HG03045 (cell line): ENCODE measurements around the gene LMTK2.

Experiments used
- ATAC-seq: cut with Tn5 transposase; IDR thresholded peaks from one replicate; pipeline ENCODE4 v1.9.1; 2021; ENCODE audit warnings: mild to moderate bottlenecking, moderate library complexity; ENCODE audit not compliant: unreplicated experiment

Gene LMTK2

GRCh38 chr7:98174334-98175259 lies 67.9 kb downstream of the LMTK2 start:
- ATAC-seq = no peak

GRCh38 chr7:98175260-98175940 lies 68.7 kb downstream of the LMTK2 start:
- ATAC-seq = no peak

DNA sequence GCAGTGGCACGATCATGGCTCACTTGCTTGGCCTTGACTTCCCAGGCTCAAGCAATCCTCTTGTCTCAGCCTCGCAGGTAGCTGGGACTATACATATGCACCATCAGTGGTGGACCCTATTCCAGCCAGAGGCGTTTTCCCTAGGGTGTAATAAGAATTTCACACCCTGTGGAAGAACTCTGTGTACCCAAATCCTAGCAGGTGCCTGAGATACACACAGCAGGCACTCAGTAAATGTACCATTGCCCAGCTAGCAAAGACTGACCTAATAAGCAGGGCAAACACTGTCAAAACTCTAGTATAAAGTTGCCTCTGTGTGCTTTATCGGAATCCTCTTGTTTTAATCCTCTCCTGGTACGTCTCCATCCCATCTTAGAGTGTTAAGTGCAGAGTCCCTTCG lies 70.9 kb downstream of the LMTK2 start:
- ATAC-seq = no peak

DNA sequence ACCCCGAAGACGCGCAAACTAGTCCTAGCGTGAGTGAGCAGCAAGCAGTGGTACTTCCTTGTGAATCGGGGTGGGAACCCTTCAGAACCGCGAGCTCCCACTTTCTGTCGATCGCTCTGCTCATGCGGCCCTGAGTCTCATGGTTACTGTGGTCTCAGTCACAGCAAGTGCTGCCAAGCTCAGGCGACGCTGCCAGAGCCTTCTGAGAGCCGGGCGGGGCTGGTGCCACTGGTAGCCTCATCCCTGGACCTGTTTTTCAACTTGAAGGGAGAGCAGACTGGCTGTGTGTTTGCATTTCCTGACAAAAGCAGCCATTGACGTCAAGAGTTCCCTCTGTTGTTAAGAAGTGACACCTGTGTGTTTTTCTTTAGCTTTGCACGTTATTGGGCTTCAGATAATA lies 71.7 kb downstream of the LMTK2 start:
- no peak for ATAC-seq

GRCh38 chr7:98178762-98179490 lies 72.3 kb downstream of the LMTK2 start:
- no peak for ATAC-seq

- ATAC-seq = no peak
Measured at GRCh38 chr7:98180751-98181150, 74.1 kb downstream of the LMTK2 start.

DNA sequence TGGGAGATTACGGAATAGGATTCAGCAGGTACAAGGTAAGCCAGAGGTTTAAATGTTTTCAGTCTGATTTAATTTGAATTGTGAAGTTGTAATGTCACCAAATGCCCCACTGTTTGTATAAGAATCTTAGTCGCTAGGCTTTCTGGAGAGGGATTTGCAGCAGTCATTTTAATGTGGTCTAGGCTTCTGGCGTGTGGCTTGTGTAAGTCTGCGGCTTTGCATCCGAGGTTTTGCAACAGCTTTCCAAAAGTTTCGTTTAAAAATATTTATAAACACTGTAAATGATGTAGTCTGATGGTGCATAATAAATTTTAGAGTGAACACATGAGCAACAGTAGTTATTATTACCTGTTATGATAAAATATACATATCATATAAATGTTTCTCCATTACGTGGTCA lies 78.4 kb downstream of the LMTK2 start:
- no peak for ATAC-seq

- no peak for ATAC-seq
Measured at GRCh38 chr7:98186452-98187137, 79.9 kb downstream of the LMTK2 start.

GRCh38 chr7:98187138-98187502 lies 80.5 kb downstream of the LMTK2 start:
- no peak for ATAC-seq

GRCh38 chr7:98189559-98189958 lies 82.9 kb downstream of the LMTK2 start:
- ATAC-seq = no peak

DNA sequence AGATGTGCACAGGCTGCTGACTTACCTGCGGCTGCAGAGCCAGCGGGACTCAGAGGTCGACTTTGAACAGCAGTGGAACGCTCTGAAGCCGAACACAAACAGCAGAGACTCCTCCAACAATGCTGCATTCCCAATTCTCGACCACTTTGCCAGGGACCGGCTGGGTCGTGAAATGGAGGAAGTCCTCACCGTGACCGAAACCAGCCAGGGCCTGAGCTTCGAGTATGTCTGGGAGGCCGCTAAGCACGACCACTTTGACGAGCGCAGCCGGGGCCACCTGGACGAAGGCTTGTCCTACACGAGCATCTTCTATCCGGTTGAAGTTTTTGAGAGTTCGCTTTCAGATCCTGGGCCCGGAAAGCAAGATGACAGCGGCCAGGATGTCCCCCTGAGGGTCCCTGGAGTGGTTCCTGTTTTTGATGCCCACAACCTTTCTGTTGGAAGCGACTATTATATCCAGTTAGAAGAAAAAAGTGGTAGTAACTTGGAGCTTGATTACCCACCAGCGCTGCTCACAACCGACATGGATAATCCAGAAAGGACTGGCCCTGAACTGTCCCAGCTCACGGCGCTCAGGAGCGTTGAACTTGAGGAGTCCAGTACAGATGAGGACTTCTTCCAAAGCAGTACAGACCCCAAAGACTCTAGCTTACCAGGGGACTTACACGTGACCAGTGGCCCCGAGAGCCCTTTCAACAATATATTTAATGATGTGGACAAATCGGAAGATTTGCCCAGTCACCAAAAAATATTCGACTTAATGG lies 85.2 kb downstream of the LMTK2 start:
- no peak for ATAC-seq

- no peak for ATAC-seq
Measured at GRCh38 chr7:98192781-98193457, 86.3 kb downstream of the LMTK2 start.

DNA sequence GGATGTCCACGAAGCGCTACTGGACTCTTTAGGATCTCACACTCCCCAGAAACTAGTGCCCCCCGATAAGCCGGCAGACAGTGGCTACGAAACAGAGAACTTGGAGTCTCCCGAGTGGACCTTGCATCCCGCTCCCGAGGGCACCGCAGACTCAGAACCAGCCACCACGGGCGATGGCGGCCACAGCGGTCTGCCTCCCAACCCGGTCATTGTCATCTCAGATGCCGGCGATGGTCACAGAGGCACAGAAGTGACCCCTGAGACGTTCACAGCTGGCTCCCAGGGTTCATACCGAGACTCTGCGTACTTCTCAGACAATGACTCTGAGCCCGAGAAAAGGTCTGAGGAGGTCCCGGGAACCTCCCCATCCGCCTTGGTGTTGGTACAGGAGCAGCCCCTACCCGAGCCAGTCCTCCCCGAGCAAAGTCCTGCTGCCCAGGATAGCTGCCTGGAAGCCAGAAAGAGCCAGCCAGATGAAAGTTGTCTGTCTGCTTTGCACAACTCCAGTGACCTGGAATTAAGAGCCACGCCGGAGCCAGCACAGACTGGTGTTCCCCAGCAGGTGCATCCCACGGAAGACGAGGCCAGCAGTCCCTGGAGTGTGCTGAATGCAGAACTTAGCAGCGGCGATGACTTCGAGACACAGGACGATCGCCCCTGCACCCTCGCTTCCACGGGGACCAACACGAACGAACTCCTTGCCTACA lies 87.0 kb downstream of the LMTK2 start:
- no peak for ATAC-seq

- no peak for ATAC-seq
Measured at GRCh38 chr7:98194186-98194585, 87.5 kb downstream of the LMTK2 start.

GRCh38 chr7:98194672-98195457 lies 88.2 kb downstream of the LMTK2 start:
- ATAC-seq = no peak

GRCh38 chr7:98196706-98197605 lies 90.3 kb downstream of the LMTK2 start:
- ATAC-seq = no peak

DNA sequence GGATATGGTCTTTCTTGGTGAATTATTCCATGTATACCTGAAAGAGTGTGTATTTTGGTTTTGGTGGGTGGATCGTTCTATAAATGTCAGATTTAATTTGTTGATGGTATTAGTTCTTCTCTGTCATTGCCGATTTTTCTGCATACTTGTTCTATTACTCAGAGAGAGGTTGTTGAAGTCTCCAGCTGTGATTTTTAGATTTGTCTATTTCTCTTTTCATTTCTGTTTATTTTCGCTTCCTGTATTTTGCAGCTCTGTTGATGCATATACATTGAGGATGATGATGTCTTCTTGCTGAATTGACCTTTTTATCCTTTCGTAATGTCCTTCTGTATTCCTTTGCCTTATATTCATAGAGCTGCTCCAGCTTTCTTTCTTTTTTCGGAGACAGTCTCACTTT lies 92.5 kb downstream of the LMTK2 start:
- ATAC-seq = no peak
